Right lobe of liver (tissue), 6 donors: Measurements from ENCODE around the gene IER3IP1. TPM values are rescaled to one million over a fixed set of nuclear protein-coding genes. Genes with fewer than 3 reads are reported as not detected.
A peak's percentile ranks its signal among the peaks of the same experiment; 100 is the strongest.

ENCODE experiments used
- ATAC-seq, 4 donors: fragments of 200-7000 bp; cut with Tn5 transposase; one replicate each; pipeline ENCODE4 v1.9.1; 2020; ENCODE audit warnings: mild to moderate bottlenecking in 4 of 4, moderate library complexity in 4 of 4
- DNase-seq, 3 donors: peaks; one replicate each; pipeline ENCODE4 v3.0.0-alpha.2; 2020
- H3K27ac ChIP-seq, 3 donors: fragments of 200-600 bp; one replicate each; pipeline ENCODE4 v1.8.0; 2022
- H3K27me3 ChIP-seq, 2 donors: fragments of 200-600 bp; one replicate each; pipeline ENCODE4 v1.8.0; 2022
- H3K36me3 ChIP-seq, 4 donors: fragments of 200-600 bp; sonication (generic) in 1 of 4; one replicate each; pipeline versions ENCODE4 v1.5.1 to v1.8.0; 2017 to 2022; ENCODE audit warnings: control low read depth in 1 of 4
- H3K4me1 ChIP-seq, 4 donors: fragments of 200-600 bp; sonication (generic) in 1 of 4; one replicate each; pipeline versions ENCODE4 v1.5.1 to v1.8.0; 2017 to 2022; ENCODE audit warnings: control low read depth in 1 of 4
- H3K4me3 ChIP-seq, 3 donors: fragments of 200-600 bp; one replicate each; pipeline ENCODE4 v1.8.0; 2022
- H3K9me3 ChIP-seq, 4 donors: fragments of 200-600 bp; sonication (generic) in 1 of 4; one replicate each; pipeline versions ENCODE4 v1.5.1 to v1.8.0; 2017 to 2022; ENCODE audit warnings: control low read depth in 1 of 4
- POLR2A ChIP-seq: fragments of 450-650 bp; IDR thresholded peaks from one replicate; pipeline ENCODE4 v1.6.1; 2017; ENCODE audit warnings: antibody characterized with exemption, mild to moderate bottlenecking
- WGBS: methylation state at CpG from one replicate; pipeline ENCODE4 v1.1.6; 2018; ENCODE audit warnings: low coverage, low lambda C conversion rate; ENCODE audit not compliant: insufficient coverage; ENCODE audit errors: missing lambda C conversion rate; 5-methylcytosine and 5-hydroxymethylcytosine counted together
- intact Hi-C, 2 donors: fragments of 100-400 bp; cut with DNase I; formaldehyde crosslinking; loops; one replicate each; pipeline versions ENCODE4 v1.11.2 to v1.14.1; 2022
- long read RNA-seq: library from polyadenylated mRNA; unstranded; transcript quantifications from one replicate; pipeline ENCODE4 v2.0.0, GENCODE V29; 2019
- total RNA-seq, 6 experiments: library from RNA; depleted of rRNA in 2 of 6; stranded (reverse); fragments of >200 nt in 2 of 6; fragmentation: NEBNext Ultra II Directional in 3 of 6; extraction: Animal tissue kit (Norgen Biotek cat#: 25700) in 3 of 6; gene quantifications; one replicate each; pipeline versions ENCODE4 v1.1.0 to v1.2.4, GENCODE V29; 2016 to 2023
- TF ChIP-seq, protein P1 (sequence below), 4 donors: fragments of 200-600 bp in 3 of 4; fragments of 450-650 bp in 1 of 4; IDR thresholded peaks; one replicate each; pipeline versions ENCODE4 v1.5.1 to v1.8.0; 2016 to 2022; ENCODE audit warnings: antibody characterized with exemption in 4 of 4, mild to moderate bottlenecking in 2 of 4
- donor health status: DM: no; HTN: yes; CAD: no.
- donor health status: DM: no; HTN: no; CAD: no.
- donor health status: DM: no; HTN: no; CAD: no.
- donor health status: DM: no; HTN: yes; CAD: no.
- donor health status: DM: no; HTN: yes; CAD: no.

The IER3IP1 gene, protein sequence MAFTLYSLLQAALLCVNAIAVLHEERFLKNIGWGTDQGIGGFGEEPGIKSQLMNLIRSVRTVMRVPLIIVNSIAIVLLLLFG
- total RNA-seq, result 1 to 10 TPM; 4.4 to 9.7 (median 6.9) TPM
- long read RNA-seq, transcript IER3IP1-201 (3 exons, 3,689 nt), result major isoform, 17 of 17 reads
- long read RNA-seq, partial matches to known transcripts, result 0 of 17 reads
- long read RNA-seq, other reads (novel, unspliced or antisense), result 0 of 17 reads

DNA sequence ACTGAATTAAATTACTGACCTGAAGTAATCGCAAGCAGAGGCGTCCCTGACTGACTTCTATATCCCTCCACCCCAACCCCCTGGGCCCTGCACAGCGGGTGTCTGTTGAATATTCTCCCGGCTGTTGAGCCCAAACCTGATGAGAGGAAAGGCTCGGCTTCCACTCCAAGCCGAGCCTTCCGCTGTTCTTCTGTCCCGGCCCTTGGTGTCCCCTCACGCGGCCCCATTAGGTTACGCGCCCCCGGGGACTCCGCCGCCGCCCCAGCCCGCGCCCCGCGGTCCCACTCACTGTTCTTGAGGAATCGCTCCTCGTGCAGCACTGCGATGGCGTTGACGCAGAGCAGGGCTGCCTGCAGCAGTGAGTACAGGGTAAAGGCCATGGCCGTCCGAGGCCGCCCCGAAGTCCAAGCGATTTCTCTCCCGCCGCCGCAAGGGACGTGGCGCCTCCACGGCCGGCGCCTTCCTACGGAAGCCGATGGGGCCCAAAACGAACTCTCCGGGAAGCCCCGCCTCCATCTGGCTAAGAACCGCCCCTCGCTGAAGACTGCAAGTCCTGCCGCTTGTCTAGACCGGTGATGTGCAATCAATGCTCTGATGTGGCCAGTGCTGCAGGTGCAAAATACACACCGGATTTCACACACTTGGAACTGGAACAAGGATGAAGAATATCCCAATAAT lies at the start of gene IER3IP1:
IER3IP1 (minus strand) TSS at position 467 of the 678 bp plus-strand sequence; CDS start at position 380, 87 bp downstream.
- 0% methylated on average over 13 of the region's 48 CpGs for WGBS
- intact Hi-C loops, result no loop called here
- Histone ChIP-seq H3K27ac (peak within 1 kb of the TSS; percentile 45 to 66 (median 53)), H3K4me3 (peak within 1 kb of the TSS; percentile 65 to 96 (median 83)), H3K27me3 (no peaks in the 10 kb centered on the region), H3K9me3 (no peaks in the 10 kb centered on the region), H3K4me1 (peaks cover 0 to 9% (median 0%) of the 10 kb centered on the region in 4 donors), H3K36me3 (no peaks in the 10 kb centered on the region)
- TF ChIP-seq, protein P1, sequence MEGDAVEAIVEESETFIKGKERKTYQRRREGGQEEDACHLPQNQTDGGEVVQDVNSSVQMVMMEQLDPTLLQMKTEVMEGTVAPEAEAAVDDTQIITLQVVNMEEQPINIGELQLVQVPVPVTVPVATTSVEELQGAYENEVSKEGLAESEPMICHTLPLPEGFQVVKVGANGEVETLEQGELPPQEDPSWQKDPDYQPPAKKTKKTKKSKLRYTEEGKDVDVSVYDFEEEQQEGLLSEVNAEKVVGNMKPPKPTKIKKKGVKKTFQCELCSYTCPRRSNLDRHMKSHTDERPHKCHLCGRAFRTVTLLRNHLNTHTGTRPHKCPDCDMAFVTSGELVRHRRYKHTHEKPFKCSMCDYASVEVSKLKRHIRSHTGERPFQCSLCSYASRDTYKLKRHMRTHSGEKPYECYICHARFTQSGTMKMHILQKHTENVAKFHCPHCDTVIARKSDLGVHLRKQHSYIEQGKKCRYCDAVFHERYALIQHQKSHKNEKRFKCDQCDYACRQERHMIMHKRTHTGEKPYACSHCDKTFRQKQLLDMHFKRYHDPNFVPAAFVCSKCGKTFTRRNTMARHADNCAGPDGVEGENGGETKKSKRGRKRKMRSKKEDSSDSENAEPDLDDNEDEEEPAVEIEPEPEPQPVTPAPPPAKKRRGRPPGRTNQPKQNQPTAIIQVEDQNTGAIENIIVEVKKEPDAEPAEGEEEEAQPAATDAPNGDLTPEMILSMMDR (IDR thresholded peaks at IDR 0.05), result peak in 2 of 4 donors; percentile 9 to 10
- TF ChIP-seq POLR2A, result peak; percentile 64
- ATAC-seq, result peak; percentile 99
- DNase-seq, result peak; percentile 92 to 96 (median 94)

DNA sequence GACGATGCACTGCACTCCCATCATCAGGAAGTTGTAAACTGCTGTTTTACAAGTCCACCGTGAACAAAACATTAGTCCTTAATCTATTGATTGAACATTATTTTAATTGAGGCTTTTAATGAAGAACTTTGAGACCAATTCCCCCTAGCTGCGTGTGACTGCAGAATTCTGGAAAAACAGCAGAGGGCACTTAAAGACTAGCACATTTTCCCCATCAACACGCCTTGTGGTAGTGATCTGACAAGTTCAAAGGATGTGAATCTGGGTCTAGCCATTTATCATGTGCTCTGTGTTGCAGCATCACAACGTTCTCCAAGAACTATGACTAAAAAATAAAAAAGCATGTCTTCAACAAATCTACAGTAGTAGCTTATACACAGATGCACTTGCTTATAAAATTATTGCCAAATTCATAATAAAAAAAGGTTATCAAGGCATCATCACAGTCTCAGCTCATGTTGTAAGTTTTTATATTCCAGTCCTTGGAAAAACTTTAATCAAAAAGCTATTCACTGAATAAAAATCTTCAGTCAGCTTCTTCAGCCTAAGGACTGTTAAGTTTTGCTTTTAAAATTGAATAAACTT lies 39.5 kb upstream of the IER3IP1 start:
- Histone ChIP-seq H3K36me3 (no peaks in the 10 kb centered on the region), H3K27me3 (peaks cover 0 to 13% of the 10 kb centered on the region in 2 donors), H3K4me1 (no peaks in the 10 kb centered on the region), H3K9me3 (no peaks in the 10 kb centered on the region), H3K27ac (no peak overlapping the region), H3K4me3 (no peak overlapping the region)
- DNase-seq, result no peak
- TF ChIP-seq, protein P1 (IDR thresholded peaks at IDR 0.05), result peak; percentile 62 to 76 (median 64)
- TF ChIP-seq POLR2A, result no peak
- peak; percentile 70 to 85 (median 82) for ATAC-seq
- intact Hi-C loops, result no loop called here
- WGBS, result 1% methylated on average over 5 of the region's 5 CpGs

DNA sequence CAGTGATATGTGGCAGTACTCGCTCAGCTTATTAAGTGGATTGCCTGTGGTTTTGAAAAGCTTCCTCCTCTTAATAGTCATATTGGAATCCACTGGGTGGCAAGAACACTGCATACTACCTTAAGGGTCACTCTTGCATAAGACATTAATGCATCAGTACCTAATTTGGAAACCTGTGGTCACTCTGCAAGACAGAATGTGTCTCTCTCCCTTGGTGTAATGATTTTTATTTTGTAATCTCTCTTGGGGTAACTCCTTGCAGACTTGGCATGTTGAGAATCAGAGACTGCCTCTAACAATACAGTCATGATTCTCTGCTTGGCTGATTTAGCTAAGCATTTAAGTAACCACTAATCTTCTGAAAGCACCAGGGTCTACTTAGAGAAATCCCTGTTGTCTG lies 33.0 kb upstream of the IER3IP1 start:
- no peak for DNase-seq
- TF ChIP-seq POLR2A, result no peak
- TF ChIP-seq, protein P1 (IDR thresholded peaks at IDR 0.05), result no peak
- no peak overlapping the region for H3K27ac ChIP-seq
- H3K9me3 ChIP-seq, result no peaks in the 10 kb centered on the region
- no peak for ATAC-seq
- H3K4me1 ChIP-seq, result no peaks in the 10 kb centered on the region
- H3K36me3 ChIP-seq, result no peaks in the 10 kb centered on the region
- 55% methylated on average over 1 of the region's 1 CpG for WGBS
- peaks cover 0 to 9% of the 10 kb centered on the region in 2 donors for H3K27me3 ChIP-seq
- intact Hi-C loops, result no loop called here
- H3K4me3 ChIP-seq, result no peak overlapping the region

DNA sequence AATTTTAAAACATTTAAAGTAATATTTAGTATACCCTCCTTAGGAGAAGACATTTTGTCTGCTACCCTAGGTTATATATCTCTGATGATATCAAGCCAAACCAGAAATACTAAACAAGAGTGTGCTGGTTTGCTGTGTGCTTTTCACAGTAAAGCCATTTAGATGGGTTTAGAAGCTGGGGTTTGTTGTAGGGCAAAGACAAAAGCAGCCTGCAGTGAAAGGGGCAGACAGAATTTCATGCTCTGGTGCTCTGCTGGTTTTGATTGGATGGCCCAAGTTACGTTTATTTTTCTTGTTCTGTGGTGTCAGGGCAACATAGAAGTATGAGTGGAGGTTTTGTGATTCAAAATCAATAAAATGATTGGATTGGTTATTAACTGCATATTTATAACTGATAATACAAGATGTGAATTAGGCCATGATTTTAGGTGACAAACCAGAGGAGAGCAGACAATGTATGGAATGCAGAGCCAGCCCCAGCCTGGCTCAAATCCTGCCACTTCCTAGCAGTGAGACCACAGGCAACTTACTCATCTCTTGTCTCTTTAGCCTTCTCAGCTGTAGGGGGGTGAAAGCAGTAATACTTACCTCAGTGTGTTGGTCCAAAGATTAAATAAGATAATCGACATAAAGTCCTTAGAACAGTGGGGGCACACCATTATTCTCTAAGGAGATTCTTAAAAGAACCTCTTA lies 30.9 kb upstream of the IER3IP1 start:
- Histone ChIP-seq H3K9me3 (no peaks in the 10 kb centered on the region), H3K27ac (no peak overlapping the region), H3K36me3 (no peaks in the 10 kb centered on the region), H3K4me3 (no peak overlapping the region), H3K4me1 (no peaks in the 10 kb centered on the region), H3K27me3 (peaks cover 0 to 5% of the 10 kb centered on the region in 2 donors)
- ATAC-seq, result no peak
- DNase-seq, result no peak
- 39% methylated on average over 2 of the region's 2 CpGs for WGBS
- no peak for TF ChIP-seq POLR2A
- TF ChIP-seq, protein P1 (IDR thresholded peaks at IDR 0.05), result no peak
- intact Hi-C loops, result no loop called here
